HG03045 (cell line): ENCODE results near the gene LRMDA.

Source experiments
- ATAC-seq: cut with Tn5 transposase; IDR thresholded peaks from one replicate; pipeline ENCODE4 v1.9.1; 2021; ENCODE audit warnings: mild to moderate bottlenecking, moderate library complexity; ENCODE audit not compliant: unreplicated experiment

Gene LRMDA

DNA sequence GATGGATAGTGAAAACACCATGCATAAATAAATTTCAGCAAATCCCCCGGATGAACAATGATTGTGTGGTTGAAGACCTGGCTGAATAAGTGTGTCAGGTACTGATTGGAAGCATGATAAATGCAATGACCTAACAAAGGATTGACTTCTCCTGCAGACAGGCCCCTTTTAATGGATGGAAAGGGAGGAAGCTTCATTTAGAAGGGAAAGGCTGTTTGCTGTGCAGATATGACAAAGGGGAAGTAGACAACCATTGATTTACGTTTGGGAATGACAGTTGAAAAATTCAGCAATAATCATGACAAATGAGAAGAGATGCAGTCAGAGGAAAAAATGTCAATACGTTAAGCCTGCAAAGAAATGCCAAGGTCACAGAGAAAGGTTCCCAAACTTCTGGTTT, 503.8 kb downstream of the LRMDA start:
- no peak for ATAC-seq

DNA sequence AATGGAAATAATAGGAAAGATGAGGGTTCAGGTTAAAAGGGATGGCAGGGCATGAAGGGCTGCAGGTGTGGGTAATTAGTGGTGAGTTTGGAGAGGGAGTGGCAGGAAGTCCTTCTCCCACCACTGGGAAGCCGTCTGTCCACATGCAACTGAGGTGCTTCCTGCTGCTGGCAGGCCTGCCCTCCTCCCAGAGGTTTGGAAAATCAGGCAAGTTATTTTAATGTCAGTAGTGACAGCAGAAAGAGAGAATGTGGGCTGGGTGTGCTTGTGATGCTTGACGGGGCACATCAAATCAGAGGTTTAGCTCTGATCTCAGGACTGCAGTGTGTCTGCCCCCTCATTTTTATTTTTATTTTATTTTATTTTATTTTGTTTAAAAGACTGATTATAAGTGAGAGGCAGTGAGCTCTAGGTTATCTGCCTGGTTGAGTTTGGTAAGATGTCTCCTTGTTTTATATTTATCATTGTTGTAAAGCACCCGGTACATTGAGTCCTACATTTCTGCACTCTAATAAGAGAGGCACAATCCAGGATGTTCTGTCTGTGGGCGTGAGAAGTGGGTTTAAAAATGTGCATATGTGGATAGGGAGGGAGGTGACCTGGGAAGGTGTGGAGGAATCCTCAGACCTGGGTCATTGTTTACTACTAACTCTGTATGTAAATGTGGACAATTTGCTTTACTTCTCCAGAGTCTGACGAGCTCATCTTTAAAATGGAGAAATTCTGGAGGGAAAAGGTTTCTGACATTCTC, 504.4 kb downstream of the LRMDA start:
- no peak for ATAC-seq

DNA sequence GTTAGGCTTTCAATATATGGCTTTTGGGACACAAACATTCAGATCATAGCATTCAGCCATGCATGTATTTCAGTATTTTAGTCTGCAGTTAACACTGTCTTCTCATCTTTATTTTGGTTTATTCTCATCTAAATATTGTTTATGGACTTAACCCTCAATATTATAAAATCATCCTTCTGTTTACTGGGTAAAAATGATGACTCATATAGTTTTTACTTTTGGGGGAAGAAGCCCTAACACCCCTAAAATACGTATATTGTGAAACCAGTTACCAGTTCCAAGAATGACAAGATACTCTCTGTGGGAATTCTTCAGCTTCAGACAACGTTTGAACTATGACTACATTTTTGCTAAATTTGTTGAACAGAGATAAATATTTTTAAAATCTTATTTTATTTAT, 505.4 kb downstream of the LRMDA start:
- ATAC-seq = no peak

DNA sequence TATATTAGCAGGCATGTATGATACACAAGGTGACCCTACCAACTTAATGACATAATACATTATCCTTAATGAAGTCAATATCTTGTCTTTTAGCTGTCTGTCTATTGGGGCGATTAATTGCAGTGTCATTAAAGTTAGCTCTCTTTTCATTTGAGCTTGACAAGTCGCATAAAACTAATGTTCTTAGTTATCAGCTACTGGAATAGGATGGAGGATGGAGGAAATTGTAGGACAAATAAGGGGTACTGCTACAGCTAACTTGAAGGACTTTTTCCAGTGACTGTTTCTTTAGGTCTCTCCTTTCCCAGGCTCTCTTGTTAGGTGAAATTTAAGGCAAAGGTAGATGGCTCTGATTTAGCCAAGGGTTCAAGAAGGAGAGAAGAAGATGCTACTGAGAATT, 506.4 kb downstream of the LRMDA start:
- ATAC-seq = no peak

DNA sequence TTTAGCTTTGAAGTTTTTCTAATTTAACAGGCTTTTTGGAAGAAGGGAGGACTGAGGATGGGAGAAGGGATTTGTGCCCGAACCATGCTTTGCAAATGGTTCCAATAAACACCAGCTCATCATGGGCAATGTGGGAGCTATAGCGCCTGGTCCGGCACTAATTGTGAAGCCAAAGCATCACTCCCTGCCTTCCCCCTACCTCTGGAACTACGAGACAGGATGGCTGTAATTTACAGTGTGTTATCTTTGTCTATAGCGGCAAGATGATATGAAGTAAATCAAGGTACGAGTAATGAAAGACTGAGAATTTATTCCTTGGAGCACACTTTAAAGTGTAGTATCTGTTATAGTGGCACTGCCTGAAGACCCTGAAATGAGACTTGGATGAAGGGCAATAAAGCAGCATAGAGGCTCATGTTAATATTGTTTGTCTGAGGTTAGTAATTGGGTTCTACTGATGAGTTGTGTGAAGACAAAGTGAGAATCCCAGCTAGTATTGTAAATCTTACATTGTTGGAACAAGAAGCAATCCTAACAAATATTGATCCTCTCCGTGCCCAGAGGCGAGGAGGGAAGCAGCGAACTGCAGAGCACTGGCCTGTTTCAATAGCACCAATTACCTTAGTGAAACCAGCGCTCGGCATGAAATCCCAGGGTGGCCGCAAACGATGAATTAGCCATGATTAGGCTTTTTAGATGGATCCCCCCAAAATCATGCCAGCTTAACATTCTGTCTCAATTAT, 507.1 kb downstream of the LRMDA start:
- no peak for ATAC-seq

DNA sequence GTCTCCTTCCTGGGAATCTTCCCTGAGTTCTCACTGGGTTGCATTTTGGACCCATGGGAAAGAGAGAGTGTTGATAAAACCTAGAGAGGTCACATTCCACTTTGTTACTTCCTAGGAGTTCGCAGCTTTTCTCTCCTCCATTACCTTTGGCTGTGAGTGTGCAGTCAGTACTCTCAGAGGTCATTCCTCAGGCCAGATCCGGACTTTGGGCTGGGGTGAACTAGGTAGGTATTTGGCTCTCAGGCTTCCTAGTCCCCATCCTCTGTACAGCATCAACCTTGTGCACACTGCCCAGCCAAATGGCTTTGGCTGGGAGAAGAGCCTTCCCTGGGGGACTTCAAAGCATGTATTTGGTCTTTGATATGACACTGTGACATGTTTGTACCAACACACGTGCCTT, 508.1 kb downstream of the LRMDA start:
- ATAC-seq = no peak

DNA sequence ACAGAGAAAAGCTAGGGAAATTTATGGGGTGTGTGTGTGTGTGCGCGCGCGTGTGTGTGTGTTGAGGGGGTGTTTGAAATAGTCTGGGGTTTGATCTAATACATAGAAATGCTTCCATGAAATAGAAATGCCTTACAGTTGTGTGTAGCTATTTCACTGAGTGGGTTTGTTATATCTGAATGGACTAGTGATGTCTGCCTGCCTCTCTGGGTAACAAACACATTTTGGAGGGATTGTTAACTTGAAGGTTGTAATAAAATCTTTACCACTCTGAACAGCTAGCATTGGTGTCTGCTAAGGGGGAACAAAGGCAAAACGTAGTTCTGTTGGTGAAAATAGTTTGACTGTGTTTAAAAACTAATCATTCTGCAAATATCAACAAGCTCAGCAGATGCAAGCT, 509.3 kb downstream of the LRMDA start:
- ATAC-seq = no peak

DNA sequence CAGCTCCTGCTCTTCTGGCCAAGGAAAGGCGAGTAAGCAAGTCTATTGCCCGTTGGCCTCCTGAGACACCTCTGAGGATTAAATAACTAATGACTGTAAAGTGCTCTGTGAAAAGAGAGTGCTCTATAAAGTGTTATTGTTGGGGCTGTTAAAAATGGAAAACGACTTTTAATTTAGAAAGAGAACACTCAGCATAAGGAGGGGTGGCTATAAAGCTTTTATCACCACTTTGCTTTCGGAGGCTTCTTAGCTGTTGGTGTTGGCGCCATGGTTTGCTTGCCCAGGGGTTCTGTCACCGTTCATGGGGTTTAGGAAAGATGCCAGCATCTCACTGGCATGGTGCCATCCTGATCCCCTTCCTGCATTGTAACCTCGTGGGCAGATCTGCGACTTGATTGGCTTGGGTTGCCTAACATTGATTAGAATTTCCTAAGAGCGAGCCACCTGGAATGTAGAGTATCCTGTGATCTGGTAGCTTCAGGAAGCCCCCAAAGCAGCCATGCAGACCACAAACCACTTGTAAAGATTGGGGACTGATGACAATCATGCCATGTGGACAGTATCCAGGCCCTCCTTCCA, 509.9 kb downstream of the LRMDA start:
- ATAC-seq = no peak

DNA sequence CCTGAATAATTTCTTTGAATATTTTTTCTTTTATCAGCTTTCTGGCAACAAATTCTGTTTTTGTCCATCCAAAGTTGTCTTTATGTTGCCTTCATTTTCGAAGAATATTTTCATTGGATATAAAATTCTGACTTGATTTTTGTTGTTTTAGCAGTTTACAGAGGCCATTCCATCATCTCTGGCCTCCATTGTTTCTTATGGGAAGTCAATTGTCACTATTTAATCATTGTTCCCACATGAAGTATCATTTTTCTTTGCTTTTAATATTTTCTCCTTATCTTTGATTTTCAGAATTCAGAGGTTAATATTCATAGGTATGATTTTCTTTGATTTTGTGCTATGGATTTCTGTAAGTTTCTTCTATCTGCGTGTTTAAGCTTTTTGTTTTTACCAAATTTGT, 512.6 kb downstream of the LRMDA start:
- no peak for ATAC-seq

DNA sequence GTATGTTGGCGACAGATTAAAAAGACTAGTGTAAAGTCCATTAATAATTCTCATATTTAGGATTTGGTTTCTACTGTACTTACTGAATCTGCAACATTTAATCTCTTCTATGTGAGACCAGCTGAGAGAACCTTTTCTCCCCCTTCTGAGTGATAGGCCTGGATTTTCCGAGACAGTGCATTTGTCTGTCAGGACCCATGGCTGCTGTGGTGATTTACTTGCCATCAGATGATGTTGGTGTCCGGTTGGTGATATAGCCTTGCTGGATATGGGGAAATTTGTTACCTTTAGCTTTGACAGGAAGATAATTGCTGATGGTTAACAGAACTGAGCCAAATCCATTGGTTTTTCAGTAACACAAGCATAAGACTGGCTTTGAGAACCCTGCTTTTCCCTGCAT, 517.2 kb downstream of the LRMDA start:
- ATAC-seq = no peak

DNA sequence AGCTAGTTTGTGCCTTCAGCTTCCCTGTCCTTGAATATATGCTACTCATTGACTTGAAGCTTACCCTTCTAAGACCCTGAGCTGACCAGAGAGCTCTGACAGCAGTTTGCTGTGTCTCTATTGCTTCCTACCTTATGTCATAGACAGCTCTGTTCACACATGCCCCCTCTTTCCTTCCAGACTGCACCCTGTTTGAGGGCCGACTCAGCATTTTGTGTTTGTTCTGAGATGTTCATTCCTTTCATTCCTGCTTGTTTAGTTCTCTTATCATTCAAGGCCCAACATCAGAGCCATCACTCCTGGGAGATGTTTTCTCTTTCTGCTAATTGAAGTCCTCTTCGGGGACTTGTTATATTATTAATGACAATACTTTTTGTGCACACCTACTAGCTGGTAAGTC, 518.9 kb downstream of the LRMDA start:
- ATAC-seq = no peak

DNA sequence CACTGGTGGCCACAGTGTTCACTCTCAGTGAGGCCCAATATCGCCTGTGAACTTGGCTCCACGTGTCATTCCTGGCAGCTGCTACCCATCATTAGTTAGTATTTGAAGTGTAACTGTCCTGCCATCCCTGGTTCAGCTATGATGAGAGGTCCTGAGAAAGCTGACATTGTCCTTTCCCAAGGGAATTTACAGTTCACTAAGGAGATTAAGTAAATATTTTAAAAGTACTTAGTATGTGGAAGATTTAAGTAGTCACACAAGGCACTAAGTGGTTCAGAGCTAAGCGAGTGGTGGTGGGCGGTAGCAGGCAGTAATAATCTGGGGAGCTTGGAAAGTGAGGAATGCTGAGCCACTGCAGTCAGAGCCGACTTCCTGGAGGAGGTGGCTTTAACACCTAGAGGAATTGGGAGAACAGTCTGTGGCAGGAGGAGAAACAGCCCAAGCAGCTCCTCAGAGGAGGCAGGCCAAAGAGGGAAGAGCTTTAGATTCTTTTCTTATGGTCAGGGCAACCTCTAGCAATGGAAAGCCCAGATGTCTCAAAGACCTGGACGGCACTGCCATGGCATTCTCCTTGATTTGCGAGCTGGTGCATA, 519.7 kb downstream of the LRMDA start:
- no peak for ATAC-seq

DNA sequence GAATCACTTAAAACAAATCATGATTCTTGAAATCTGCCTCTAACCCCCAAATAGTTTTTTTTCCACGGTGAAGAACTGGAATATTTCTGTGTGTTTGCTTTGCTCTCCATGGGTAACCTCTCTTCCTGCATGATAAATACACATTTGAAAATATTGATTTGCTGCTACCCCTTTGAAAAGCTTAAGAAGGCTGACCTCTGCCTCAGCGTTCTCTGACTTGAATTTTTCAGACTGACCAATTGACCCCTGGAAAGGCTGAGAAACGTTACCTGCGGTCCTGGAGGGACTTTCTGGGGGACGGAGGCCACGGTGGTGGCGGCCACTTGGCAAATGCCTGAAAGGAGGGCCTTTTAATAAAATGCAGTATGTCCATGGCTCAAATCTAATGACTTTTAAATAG, 520.2 kb downstream of the LRMDA start:
- ATAC-seq = no peak

DNA sequence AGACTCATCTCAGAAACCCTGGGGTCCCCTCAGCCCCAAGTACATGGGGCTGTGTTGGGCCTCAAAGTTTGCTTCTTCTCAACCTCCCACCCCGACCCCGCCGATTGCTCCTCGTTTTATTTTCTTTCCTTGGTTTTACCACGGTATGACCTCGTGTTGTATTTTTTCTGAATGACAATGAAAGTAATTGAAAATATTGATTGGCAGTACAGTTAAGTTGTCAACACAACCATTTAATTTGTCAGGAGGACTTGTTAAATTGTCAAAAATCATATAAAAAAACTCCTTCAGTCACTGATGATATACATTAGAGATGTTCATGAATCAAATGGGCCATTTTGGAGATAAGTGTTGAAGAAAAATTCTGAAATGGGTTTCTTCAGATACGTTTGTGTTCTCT, 520.7 kb downstream of the LRMDA start:
- ATAC-seq = no peak

DNA sequence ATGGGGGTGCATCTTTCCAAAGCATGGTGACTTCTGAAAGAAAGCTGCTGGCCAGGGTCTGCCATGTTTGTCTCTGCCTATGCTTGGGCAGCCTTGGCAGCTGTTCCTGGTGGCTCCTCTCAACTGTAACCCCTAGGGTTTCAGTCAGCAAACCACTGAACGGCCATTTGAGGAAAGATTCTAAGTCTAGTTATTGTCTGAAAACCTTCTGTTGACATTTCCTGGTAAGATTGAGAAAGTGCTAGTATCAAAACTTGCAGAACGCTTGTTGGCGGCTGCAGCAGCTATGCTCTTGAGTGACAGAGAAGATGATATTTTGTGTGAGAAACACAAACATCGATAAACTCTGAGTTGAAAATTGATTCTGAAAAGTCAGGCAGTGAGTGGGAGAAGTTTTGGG, 523.1 kb downstream of the LRMDA start:
- ATAC-seq = no peak

DNA sequence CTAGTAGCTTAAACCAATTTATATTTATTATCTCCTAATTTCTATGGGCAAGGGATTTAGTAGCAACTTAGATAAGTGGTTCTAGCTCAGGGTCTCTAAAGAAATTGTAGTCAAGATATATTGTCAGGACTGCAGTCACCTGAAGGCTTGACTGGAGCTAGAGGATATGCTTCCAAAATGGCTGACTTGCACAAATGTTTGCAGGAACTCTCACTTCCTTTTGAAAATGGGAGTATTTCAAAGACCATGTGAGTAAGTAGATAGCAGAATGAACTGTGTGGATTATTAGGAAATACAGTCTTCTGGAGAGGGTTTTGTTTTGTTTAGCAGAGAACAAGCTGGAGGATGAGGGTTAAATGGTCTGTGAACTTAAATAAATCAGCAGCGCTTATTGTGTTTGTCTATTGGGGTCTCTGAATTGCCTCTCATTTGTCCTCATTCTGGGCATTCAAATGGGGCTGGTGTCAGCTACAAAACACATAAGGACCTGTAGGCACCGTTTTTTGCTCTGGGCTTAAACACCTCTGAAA, 524.6 kb downstream of the LRMDA start:
- no peak for ATAC-seq

DNA sequence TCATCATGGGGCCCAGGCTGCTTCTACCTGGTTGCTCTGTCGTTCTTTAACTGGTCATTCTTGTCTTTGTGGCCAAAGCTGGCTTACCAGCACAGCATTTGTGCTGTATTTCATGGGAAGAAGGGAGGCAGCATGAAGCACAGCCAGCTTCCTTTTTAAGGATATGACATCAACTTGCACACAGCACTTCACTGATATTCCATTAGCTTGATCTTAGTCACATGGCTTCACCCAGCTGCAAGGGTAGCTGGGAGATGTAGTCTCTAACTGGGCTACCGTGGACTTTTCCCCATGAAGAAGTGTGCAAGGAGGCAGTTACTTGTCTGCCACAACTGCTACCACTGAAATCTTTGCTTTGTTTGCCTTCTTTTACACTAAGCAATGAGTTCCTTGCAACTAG, 525.2 kb downstream of the LRMDA start:
- ATAC-seq = no peak

DNA sequence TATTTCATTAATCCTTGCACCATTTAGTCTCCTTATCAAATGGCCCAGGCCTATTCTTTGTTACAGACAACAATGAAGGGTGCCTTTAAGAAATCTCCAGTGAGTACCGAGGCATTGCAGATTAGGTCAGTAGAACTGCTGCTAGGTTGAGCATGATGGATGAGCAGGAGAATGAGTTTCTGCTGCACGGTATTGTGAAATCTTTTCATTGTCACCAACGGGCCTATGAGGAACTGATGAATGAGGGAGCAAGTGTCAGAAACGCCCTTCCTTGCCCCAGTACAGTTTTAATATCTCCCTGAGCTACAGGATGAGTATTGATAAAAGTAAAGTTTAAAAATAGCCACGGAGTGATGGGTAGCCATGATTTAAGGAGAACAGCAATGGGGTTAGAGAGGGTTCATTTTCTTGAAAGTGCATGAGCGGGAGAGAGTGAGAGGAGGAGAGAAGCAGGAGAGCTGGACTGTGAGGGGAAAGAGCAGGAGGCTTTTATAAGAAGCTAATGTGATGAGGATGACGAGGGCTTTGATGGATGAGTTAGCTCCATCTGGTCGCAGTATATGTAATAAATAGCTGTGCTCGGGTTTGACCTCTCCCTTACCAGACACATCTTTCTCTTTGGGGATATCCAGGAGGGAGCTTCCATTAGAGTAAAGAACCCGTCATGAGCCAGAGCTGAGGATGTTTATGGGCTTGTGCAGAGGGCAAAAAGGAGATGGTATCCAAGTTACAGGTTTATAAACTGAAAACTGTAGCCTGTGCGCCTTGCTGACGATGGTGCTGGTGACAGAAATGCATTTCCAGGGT, 526.1 kb downstream of the LRMDA start:
- no peak for ATAC-seq

DNA sequence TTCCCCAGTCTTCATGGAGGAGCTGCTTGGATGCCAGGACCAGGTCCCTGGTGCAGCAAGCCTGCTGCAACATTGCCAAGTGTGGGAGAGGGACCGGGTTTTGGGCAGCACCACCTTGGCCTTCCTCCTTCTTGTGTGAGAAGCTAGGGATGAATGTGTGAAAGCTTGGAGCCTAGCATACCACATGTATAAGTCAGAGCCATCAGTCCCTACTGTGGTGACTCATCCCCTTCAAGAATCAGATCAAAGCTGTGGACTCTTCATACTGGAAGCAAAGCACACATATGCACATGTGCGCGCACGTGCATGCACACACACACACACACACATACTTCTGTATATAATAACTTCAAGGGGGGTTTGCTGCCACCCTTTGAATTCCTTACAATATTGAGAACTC, 527.8 kb downstream of the LRMDA start:
- no peak for ATAC-seq

DNA sequence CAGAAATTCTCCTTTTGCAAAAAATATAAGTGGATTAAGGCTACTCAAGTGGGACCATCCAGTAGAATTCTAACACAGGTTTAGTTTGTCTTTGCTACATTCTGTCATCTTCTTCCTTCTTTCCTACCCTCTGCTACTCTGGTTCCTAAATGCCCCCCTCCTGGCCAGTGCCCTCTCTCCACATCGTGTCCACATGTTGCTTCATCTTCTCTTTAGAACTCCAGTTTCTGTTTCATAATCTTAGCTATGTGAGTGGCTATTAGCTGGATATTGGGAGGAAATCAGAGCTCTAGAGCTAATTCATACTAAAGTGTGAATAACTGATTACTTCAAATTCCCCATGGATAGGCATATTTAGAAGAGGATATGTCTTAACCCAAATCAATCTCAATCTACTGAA, 528.5 kb downstream of the LRMDA start:
- no peak for ATAC-seq
